SHP77 (cell line): ENCODE results near the gene TIE1.
A peak's percentile ranks its signal among the peaks of the same experiment; 100 is the strongest.
"Not testable (repeated sequence)": the region's sequence is repeated elsewhere in the genome, so short reads cannot be mapped to it uniquely, and the experiment has no call there.

Experiments
- DNase-seq, 2 experiments: peaks; one replicate each; lab custom pipeline; 2025; lab: John Stamatoyannopoulos, UW

TIE1 gene

GRCh38 chr1:43363283-43363934, 62.6 kb downstream of the TIE1 start:
- DNase-seq: no peak

- DNase-seq: no peak
Observed at GRCh38 chr1:43363935-43364525, 63.2 kb downstream of the TIE1 start.

- no peak for DNase-seq
Observed at GRCh38 chr1:43365678-43366077, 64.9 kb downstream of the TIE1 start.

GRCh38 chr1:43366179-43366578, 65.4 kb downstream of the TIE1 start:
- DNase-seq: no peak

- no peak for DNase-seq
Observed at GRCh38 chr1:43366601-43367025, 65.8 kb downstream of the TIE1 start.

GRCh38 chr1:43367026-43367903, 66.5 kb downstream of the TIE1 start:
- DNase-seq: peak in 1 of 2 experiments; percentile 38

GRCh38 chr1:43367904-43368645, 67.3 kb downstream of the TIE1 start, which contains the start of gene ELOVL1:
Gene ELOVL1 (minus strand): TSS chr1:43368011. CDS start chr1:43365609, 2,402 bp downstream.
- DNase-seq: peak; percentile 73 to 84

GRCh38 chr1:43368646-43369020, 67.9 kb downstream of the TIE1 start:
- DNase-seq: no peak

GRCh38 chr1:43369779-43370178, 69.0 kb downstream of the TIE1 start:
- DNase-seq: not testable (repeated sequence)

- no peak for DNase-seq
Observed at GRCh38 chr1:43370564-43370963, 69.8 kb downstream of the TIE1 start.

- DNase-seq: no peak
Observed at GRCh38 chr1:43372172-43372571, 71.4 kb downstream of the TIE1 start.
